HUES64 (cell line): ENCODE data around the gene XXYLT1.

Experiments used
- H3K27ac ChIP-seq: 2 replicates; pipeline ENCODE4 v1.7.0; 2013; ENCODE audit warnings: low read depth, low read length, inconsistent platforms
- H3K27me3 ChIP-seq: 2 replicates; pipeline ENCODE4 v1.6.1; 2013; ENCODE audit warnings: mild to moderate bottlenecking, low read length; ENCODE audit not compliant: insufficient read depth
- H3K36me3 ChIP-seq: 2 replicates; pipeline ENCODE4 v1.6.1; 2013; ENCODE audit warnings: mild to moderate bottlenecking, low read length; ENCODE audit not compliant: insufficient read depth
- H3K4me1 ChIP-seq: 2 replicates; pipeline ENCODE4 v1.6.1; 2013; ENCODE audit warnings: mild to moderate bottlenecking, low read length, moderate library complexity; ENCODE audit not compliant: insufficient read depth
- H3K4me3 ChIP-seq: 2 replicates; pipeline ENCODE4 v1.5.1; 2013; ENCODE audit warnings: mild to moderate bottlenecking, low read length, moderate library complexity
- H3K9ac ChIP-seq: 2 replicates; pipeline ENCODE4 v1.6.1; 2013; ENCODE audit warnings: mild to moderate bottlenecking, low read depth, low read length
- H3K9me3 ChIP-seq: 2 replicates; pipeline ENCODE4 v1.6.1; 2013; ENCODE audit warnings: low read depth, low read length; ENCODE audit not compliant: insufficient read depth
- WGBS: fragments of 150-250, 120-280 bp; methylation state at CpG from one replicate; pipeline ENCODE4 v1.1.7; 2013; ENCODE audit warnings: missing lambda C conversion rate; 5-methylcytosine and 5-hydroxymethylcytosine counted together

Gene XXYLT1

DNA sequence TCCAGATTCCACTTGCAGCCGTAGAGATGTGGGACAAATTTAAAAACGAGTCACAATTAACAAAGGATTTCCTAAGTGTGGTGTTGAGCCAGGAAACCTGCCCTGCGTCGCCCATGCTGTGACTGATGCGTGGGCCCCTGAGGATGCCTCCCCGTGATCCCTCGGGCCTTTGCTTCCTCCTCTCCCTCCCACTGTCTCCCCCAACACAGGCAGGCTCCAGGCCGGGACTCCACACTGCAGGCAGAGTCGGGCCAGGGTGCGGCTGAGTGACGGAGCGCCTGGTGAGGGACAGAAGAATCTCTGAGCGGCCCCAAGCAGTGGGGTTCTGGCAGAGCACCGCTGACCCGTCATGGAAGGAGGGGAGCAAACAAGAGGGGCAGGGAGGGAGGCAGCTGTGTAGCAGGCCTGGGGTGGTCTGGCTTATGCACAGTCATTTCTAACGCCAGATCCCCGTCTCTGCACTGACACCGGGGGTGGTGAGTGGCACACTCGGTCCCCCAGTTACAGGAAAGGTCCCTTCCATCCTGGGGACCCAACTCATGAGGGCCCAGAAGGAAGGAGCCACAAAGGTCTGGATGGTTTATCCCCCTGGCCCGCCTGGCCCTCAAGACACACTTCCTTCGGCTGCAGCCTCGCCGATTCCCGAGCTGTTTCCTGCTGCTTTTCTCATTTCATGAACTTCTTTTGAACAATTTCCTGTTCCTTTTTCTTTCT, 91.0 kb downstream of the XXYLT1 start:
- H3K4me3 ChIP-seq = no peak overlapping the region
- no peaks in the 10 kb centered on the region for H3K27me3 ChIP-seq
- 88% methylated on average over 24 of the region's 24 CpGs for WGBS
- H3K9me3 ChIP-seq = no peaks in the 10 kb centered on the region
- H3K27ac ChIP-seq = peak overlapping the region; percentile 40
- peaks cover 36% of the 10 kb centered on the region for H3K4me1 ChIP-seq
- 0 out of 2 replicates have a peak, but pooled peaks cover 6% of the 10 kb centered on the region for H3K36me3 ChIP-seq
- H3K9ac ChIP-seq = peak overlapping the region; percentile 28

DNA sequence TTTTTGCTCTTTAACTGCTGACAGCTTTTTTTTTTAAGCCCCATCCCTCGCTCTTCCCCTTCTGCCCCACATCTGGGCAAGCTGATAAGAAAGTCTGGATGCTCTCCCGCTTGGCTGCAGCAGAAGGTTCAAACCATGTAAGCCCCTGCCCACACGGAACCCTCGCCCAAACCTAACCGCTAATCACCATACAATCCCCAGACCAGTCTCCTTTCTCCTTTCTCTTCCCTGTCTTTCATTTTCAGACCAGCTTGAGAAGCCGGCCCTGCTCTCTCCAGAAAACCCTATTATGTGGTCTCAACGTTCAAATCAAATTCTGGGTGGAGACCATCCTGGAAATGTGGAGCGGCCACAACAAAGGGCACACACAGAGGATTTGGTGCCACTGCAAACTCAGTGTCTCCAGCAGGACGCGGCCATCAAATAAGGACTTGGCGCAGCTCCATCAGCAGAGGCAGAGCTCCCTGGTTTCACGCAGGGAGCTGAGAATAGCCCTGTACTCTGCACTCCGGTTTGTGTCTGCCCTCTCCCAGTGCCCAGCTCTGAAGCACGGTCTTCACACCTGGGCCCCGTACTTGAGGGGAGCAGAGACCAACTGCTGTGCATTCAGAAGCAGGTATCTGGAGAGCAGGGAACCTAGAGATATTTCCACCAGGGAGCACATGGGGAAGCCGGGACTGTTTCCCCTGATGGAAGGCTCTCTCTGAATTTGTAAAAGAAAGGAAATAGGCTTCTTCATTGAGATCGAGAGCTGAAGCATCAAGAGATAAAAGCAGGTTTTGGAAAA, 92.6 kb downstream of the XXYLT1 start:
- peaks cover 31% of the 10 kb centered on the region for H3K4me1 ChIP-seq
- 0 out of 2 replicates have a peak, but pooled peaks cover 6% of the 10 kb centered on the region for H3K36me3 ChIP-seq
- no peaks in the 10 kb centered on the region for H3K27me3 ChIP-seq
- no peak overlapping the region for H3K9ac ChIP-seq
- no peaks in the 10 kb centered on the region for H3K9me3 ChIP-seq
- H3K4me3 ChIP-seq = no peak overlapping the region
- WGBS = 90% methylated on average over 17 of the region's 17 CpGs
- no peak overlapping the region for H3K27ac ChIP-seq

DNA sequence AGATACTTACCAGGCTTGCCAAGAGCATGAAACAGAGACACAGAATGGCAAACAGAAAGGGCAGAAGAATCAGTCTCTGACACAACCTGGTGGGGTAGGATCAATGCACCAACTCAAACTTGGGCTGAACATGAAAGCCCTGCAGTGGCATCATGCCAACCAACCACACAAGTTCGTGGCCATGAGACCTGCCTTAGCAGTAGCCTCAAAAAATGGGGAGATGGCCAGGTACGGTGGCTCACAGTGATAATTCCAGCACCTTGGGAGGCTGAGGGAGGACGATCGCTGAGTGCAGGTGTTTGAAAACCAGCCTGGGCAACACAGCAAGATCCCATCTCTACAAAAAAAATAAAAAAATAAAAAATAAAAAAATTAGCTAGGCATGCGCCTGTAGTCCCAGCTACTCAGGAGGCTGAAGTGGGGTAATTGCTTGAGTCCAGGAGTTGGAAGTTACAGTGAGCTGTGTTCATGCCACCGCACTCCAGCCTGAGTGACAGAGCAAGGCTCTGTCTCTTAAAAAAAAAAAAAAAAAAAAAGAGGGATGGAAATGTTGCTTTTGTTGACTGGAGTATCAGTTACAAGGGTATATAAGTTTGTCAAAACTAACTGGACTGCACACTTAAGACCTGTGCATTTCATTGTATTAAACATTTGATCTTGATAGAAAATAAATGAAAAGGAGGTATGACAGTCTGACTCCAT, 93.4 kb downstream of the XXYLT1 start:
- Histone ChIP-seq H3K27ac (no peak overlapping the region), H3K4me1 (peaks cover 31% of the 10 kb centered on the region)
- WGBS = 97% methylated on average over 6 of the region's 6 CpGs

DNA sequence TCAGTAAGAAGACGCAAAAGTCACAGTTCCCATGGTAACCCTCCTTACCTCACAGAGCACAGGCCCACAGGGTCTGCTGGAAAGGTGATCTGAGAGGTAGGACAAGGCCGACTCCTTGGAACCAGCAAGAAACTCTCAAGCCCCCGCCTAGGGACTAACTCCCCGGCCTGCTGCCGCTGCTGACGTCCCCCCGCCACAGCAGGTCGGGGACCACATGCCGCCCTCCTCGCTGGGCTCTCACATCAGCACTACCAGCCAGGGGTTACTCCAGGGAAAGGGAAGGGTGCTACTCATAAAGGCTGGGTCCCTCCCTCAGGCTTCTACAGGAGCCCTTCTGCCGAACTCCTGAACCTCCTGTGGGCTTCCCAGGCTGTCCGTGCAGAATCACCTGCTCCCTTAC, 94.2 kb downstream of the XXYLT1 start:
- Histone ChIP-seq H3K9me3 (no peaks in the 10 kb centered on the region), H3K4me3 (no peak overlapping the region), H3K27me3 (no peaks in the 10 kb centered on the region), H3K36me3 (0 out of 2 replicates have a peak, but pooled peaks cover 6% of the 10 kb centered on the region), H3K4me1 (peaks cover 28% of the 10 kb centered on the region), H3K9ac (no peak overlapping the region), H3K27ac (no peak overlapping the region)
- WGBS = 94% methylated on average over 12 of the region's 12 CpGs

More for the DNA sequence above, 93.4 kb downstream of the XXYLT1 start:
- Histone ChIP-seq H3K4me3 (no peak overlapping the region), H3K9me3 (no peaks in the 10 kb centered on the region), H3K9ac (no peak overlapping the region), H3K36me3 (0 out of 2 replicates have a peak, but pooled peaks cover 6% of the 10 kb centered on the region), H3K27me3 (no peaks in the 10 kb centered on the region)

DNA sequence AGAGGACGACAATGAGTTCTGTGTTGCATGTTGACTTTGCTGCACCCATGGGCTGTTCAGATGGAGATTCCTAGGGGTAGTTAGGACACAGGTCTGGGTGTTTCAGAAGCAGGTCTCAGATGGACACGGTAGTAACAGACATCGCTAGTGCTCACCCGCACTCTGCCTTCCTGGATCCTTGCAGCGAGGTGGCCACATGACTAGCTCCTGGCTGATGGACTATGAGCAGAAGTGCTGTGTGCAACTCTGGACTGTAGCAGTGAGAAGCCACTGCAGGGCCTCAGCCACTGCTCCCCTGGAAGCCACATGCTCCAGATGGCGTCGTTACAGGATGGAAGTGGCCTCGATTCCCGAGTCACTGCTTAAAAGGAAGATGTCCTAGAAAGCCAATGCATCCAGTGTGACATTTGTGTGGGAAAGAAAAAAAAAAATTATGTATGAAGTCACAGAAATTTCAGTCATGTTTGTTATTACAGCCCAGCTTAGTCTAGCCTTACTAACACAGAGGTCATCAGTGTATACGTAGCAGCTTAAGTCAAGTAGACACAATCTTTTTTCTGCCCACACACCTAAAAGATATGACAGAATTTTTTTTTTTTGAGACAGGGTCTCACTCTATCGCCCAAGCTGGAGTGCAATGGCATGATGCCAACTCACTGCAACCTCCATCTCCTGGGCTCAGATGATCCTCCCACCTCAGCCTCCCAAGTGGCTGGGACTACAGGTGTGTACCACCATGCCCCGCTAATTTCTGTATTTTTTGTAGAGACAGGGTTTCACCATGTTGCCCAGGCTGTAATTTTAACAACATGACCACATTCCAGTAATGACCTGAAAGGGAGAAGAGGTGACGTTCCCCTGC, 95.3 kb downstream of the XXYLT1 start:
- H3K4me3 ChIP-seq = no peak overlapping the region
- no peaks in the 10 kb centered on the region for H3K27me3 ChIP-seq
- no peak overlapping the region for H3K27ac ChIP-seq
- WGBS = 95% methylated on average over 12 of the region's 13 CpGs
- no peak overlapping the region for H3K9ac ChIP-seq
- 0 out of 2 replicates have a peak, but pooled peaks cover 6% of the 10 kb centered on the region for H3K36me3 ChIP-seq
- H3K4me1 ChIP-seq = peaks cover 28% of the 10 kb centered on the region
- no peaks in the 10 kb centered on the region for H3K9me3 ChIP-seq

DNA sequence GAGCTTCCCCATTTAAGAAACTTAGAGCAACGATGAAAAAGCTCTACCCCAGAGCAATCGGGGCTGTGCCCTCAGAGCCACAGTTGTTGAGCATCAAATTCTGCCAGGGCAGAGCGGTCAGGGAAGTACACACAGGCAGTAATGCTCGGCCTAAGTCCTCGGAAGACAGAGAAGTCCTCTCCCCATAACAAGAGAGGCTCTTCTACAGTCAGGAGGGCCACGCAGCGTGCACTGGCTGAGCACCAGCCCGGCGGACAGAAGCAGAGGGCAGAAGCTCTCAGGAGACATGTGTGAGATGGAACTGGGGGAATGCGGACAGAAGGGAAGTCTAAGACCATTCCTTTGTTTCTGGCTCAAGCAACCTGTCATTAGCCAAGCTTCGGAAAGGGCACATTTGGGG, 95.9 kb downstream of the XXYLT1 start:
- Histone ChIP-seq H3K27me3 (no peaks in the 10 kb centered on the region), H3K36me3 (0 out of 2 replicates have a peak, but pooled peaks cover 6% of the 10 kb centered on the region), H3K4me1 (peaks cover 22% of the 10 kb centered on the region), H3K9ac (no peak overlapping the region), H3K9me3 (no peaks in the 10 kb centered on the region), H3K4me3 (no peak overlapping the region), H3K27ac (no peak overlapping the region)
- 93% methylated on average over 11 of the region's 11 CpGs for WGBS

DNA sequence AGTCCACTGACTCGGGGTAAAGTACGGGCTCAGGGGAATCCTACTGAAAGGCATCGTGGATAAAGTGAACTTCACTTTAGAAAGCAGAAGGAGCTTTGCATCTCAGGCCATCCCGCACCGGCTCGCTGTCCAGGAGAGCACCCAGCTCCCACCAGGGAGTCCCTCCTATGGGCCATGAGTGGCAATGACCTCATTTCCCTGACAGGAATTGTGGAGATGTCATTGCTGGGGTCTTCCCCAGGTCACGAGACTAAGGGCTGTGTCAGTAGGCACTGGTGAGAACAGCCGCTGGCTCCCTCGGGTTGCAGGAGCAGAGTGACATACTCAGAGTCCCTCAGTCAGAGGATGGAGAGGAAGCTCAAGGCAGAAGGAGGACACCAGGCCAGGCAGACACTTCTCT, 97.3 kb downstream of the XXYLT1 start:
- Histone ChIP-seq H3K9me3 (no peaks in the 10 kb centered on the region), H3K27me3 (no peaks in the 10 kb centered on the region), H3K27ac (no peak overlapping the region), H3K36me3 (0 out of 2 replicates have a peak, but pooled peaks cover 6% of the 10 kb centered on the region), H3K4me1 (peaks cover 15% of the 10 kb centered on the region), H3K9ac (no peak overlapping the region), H3K4me3 (no peak overlapping the region)
- 89% methylated on average over 9 of the region's 9 CpGs for WGBS

DNA sequence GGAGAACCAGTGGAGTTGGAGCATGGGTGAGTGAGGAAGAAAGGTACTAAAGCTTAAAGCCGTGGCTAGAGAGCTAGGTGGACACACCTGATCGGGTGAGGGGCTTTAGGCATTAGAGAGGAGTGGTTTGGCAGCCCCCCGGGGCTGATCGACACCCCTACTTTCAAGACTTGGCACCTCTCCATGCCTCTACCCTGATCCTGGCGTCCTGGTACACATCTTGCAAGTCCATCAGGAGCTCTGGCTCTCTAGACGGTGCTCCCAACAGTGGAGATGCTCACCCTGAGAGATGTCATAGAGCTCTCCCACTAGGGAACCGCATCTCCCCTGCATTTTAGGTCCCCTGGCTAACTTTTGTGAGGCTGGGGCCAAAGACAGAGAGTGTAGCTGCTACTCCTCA, 98.1 kb downstream of the XXYLT1 start:
- Histone ChIP-seq H3K27me3 (no peaks in the 10 kb centered on the region), H3K27ac (no peak overlapping the region), H3K36me3 (0 out of 2 replicates have a peak, but pooled peaks cover 6% of the 10 kb centered on the region), H3K4me1 (peaks cover 15% of the 10 kb centered on the region), H3K4me3 (no peak overlapping the region), H3K9ac (no peak overlapping the region), H3K9me3 (no peaks in the 10 kb centered on the region)
- 91% methylated on average over 7 of the region's 7 CpGs for WGBS

DNA sequence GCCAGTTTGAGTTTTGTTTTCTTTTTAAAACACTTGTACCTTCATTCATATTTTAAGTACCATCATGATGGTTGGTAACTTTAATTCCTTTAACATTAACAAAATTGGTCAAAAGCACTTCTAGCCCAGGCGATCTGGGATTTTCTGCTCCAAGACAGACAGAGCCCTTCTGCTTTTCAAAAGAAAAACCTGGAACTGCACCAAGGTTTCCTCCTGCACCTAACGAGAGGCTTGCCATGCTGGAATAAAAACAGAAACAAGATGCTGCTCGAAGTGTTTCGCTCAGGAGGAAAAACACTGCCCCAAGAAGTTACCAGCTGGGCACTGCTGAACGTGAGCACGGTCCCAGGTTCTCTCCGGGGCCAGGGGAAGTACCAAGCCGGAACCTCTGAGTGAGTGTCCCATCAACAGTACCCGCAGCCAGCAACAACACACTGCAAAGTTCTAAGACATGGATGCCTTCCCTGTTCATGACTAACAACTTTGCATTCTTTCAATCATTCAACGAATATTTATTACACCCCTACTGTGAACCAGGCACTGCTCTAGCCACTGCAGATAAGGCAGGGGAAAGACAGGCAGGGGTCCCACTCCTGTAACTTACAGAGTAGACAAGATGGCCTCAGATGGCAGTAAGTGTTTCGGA, 98.8 kb downstream of the XXYLT1 start:
- 79% methylated on average over 11 of the region's 11 CpGs for WGBS
- Histone ChIP-seq H3K27me3 (no peaks in the 10 kb centered on the region), H3K4me1 (peaks cover 15% of the 10 kb centered on the region), H3K27ac (no peak overlapping the region), H3K9ac (no peak overlapping the region), H3K36me3 (0 out of 2 replicates have a peak, but pooled peaks cover 6% of the 10 kb centered on the region), H3K9me3 (no peaks in the 10 kb centered on the region), H3K4me3 (no peak overlapping the region)
